Stimulated activated CD8-positive, alpha-beta memory T cell treated with anti-CD3 and anti-CD28 coated beads, Interleukin-15, amount 100 ng/mL, for 48 hours (primary cell): ENCODE measurements around the gene TARS2.

Source experiments
- DNase-seq, 2 donors: peaks; one replicate each; pipeline ENCODE4 v3.0.0-alpha.2; 2020; ENCODE audit warnings: low read depth in 2 of 2

TARS2 gene

GRCh38 chr1:150537732-150538684, 50.8 kb downstream of the TARS2 start:
- no peak for DNase-seq

GRCh38 chr1:150543500-150544143, 56.4 kb downstream of the TARS2 start:
- DNase-seq, result no peak

- no peak for DNase-seq
These were observed 57.0 kb downstream of the TARS2 start for GRCh38 chr1:150544204-150544603.

- no peak for DNase-seq
These were observed 58.3 kb downstream of the TARS2 start for GRCh38 chr1:150545486-150546032.

- DNase-seq, result no peak
These were observed 59.2 kb downstream of the TARS2 start for GRCh38 chr1:150546294-150546937.

GRCh38 chr1:150548324-150548631, 61.1 kb downstream of the TARS2 start:
- no peak for DNase-seq

GRCh38 chr1:150548632-150549495, 61.6 kb downstream of the TARS2 start, which contains the start of gene ADAMTSL4:
ADAMTSL4 (plus strand) TSS chr1:150549408; CDS start chr1:150552289, 2,881 bp downstream.
- no peak for DNase-seq

- DNase-seq, result no peak
These were observed 62.4 kb downstream of the TARS2 start for GRCh38 chr1:150549496-150550221.

GRCh38 chr1:150550222-150551050, 63.2 kb downstream of the TARS2 start:
- no peak for DNase-seq

GRCh38 chr1:150551051-150551783, 64.0 kb downstream of the TARS2 start:
- DNase-seq, result no peak

- no peak for DNase-seq
These were observed 64.5 kb downstream of the TARS2 start for GRCh38 chr1:150551784-150552127.

GRCh38 chr1:150552128-150552910, 65.1 kb downstream of the TARS2 start:
- no peak for DNase-seq

- DNase-seq, result no peak
These were observed 65.7 kb downstream of the TARS2 start for GRCh38 chr1:150552911-150553289.

GRCh38 chr1:150553392-150554085, 66.3 kb downstream of the TARS2 start:
- no peak for DNase-seq

GRCh38 chr1:150554086-150554452, 66.8 kb downstream of the TARS2 start:
- DNase-seq, result no peak

GRCh38 chr1:150555198-150555970, 68.2 kb downstream of the TARS2 start:
- DNase-seq, result no peak
